Endothelial cell of umbilical vein (primary cell): ENCODE measurements around the gene VAC14. TPM values are rescaled to one million over a fixed set of nuclear protein-coding genes. Genes with fewer than 3 reads are reported as not detected.

Source experiments
- BruUV-seq: library from RNA; stranded (reverse); fragments of 400-500 nt; replicated peaks from 2 replicates; lab custom pipeline; 2021; lab: Mats Ljungman, UMichigan
- CTCF ChIA-PET: fragments of 300-600, 350-600 bp; sonication (Branson Sonifier 250); formaldehyde crosslinking; loops from one replicate; lab custom pipeline; 2021; ENCODE audit warnings: antibody characterized with exemption, inconsistent platforms; lab: Charles Lee
- POLR2A ChIA-PET: fragments of 300-600, 350-600 bp; sonication (Branson Sonifier 250); formaldehyde crosslinking; loops from one replicate; lab custom pipeline; 2021; ENCODE audit warnings: antibody characterized with exemption, inconsistent platforms; lab: Charles Lee
- DNase-seq: peaks from one replicate; pipeline ENCODE4 v3.0.0-alpha.2; 2011; ENCODE audit warnings: low read depth, low spot score
- FAIRE-seq: peaks from 2 replicates; lab custom pipeline; 2011; peaks lifted over from hg19 to GRCh38; lab: Jason Lieb, UNC
- H2AFZ ChIP-seq: 2 replicates; pipeline ENCODE4 v1.6.0; 2012; ENCODE audit warnings: low read depth, low read length, control low read depth, inconsistent platforms
- H3K27ac ChIP-seq: 2 replicates; pipeline ENCODE4 v1.5.1; 2011; ENCODE audit warnings: low read depth, mild to moderate bottlenecking, control low read depth, low read length, moderate library complexity; ENCODE audit not compliant: insufficient read depth
- H3K27me3 ChIP-seq, 2 experiments: 2 replicates each; pipeline versions ENCODE4 v1.6.0 to v1.6.1; 2011; ENCODE audit warnings: low read length in 2 of 2, mixed read lengths in 1 of 2; ENCODE audit not compliant: control insufficient read depth in 2 of 2, insufficient read depth in 2 of 2
- H3K36me3 ChIP-seq, 2 experiments: 2 replicates in 1 of 2; 3 replicates in 1 of 2; pipeline ENCODE4 v1.5.1; 2011; ENCODE audit warnings: low read length in 2 of 2, mild to moderate bottlenecking in 1 of 2, moderate library complexity in 1 of 2; ENCODE audit not compliant: control insufficient read depth in 2 of 2, insufficient read depth in 2 of 2; ENCODE audit errors: extremely low read depth in 1 of 2
- H3K4me1 ChIP-seq: 3 replicates; pipeline ENCODE4 v1.5.1; 2011; ENCODE audit warnings: mild to moderate bottlenecking, low read length; ENCODE audit not compliant: control insufficient read depth, insufficient read depth; ENCODE audit errors: extremely low read depth
- H3K4me2 ChIP-seq: 2 replicates; pipeline ENCODE4 v1.6.1; 2011; ENCODE audit warnings: low read length, control low read depth, mixed read lengths; ENCODE audit not compliant: insufficient read depth
- H3K4me3 ChIP-seq, 3 experiments: fragments of 200-600 bp in 1 of 3; sonication (generic), shearing (Covaris generic) in 1 of 3; replicated peaks in 1 of 3; 2 replicates each; pipeline ENCODE4 v1.5.1; 2011 to 2016; ENCODE audit warnings: control low read depth in 3 of 3, low read length in 3 of 3, mild to moderate bottlenecking in 2 of 3, inconsistent platforms in 1 of 3, low read depth in 1 of 3, moderate library complexity in 1 of 3; ENCODE audit not compliant: insufficient read depth in 1 of 3
- H3K79me2 ChIP-seq: 2 replicates; pipeline ENCODE4 v1.6.0; 2012; ENCODE audit warnings: low read length, inconsistent platforms; ENCODE audit not compliant: control insufficient read depth, insufficient read depth
- H3K9ac ChIP-seq: replicated peaks from 2 replicates; pipeline ENCODE3; 2011; ENCODE audit warnings: low read length, control low read depth; ENCODE audit not compliant: insufficient read depth; ENCODE audit errors: extremely low read depth
- H3K9me1 ChIP-seq: replicated peaks from 3 replicates; pipeline ENCODE4 v1.6.0; 2011; ENCODE audit warnings: mild to moderate bottlenecking, low read length; ENCODE audit not compliant: control insufficient read depth, insufficient read depth; ENCODE audit errors: extremely low read depth
- H3K9me3 ChIP-seq: replicated peaks from 2 replicates; pipeline ENCODE4 v1.5.1; 2012; ENCODE audit warnings: low read length, inconsistent platforms; ENCODE audit not compliant: control insufficient read depth, insufficient read depth
- H4K20me1 ChIP-seq: replicated peaks from 2 replicates; pipeline ENCODE3; 2011; ENCODE audit warnings: mild to moderate bottlenecking, low read length; ENCODE audit not compliant: control insufficient read depth, insufficient read depth; ENCODE audit errors: extremely low read depth
- CTCF ChIP-seq, 2 donors: IDR thresholded peaks; 1 replicate in 1 of 2; 2 replicates in 1 of 2; pipeline ENCODE4 v1.5.1; 2011; ENCODE audit warnings: low read length in 2 of 2, mild to moderate bottlenecking in 2 of 2, moderate library complexity in 2 of 2, control low read depth in 1 of 2, inconsistent platforms in 1 of 2, low read depth in 1 of 2; ENCODE audit not compliant: insufficient read depth in 1 of 2; ENCODE audit errors: extremely low read depth in 1 of 2
- EZH2 ChIP-seq: IDR thresholded peaks from 2 replicates; pipeline ENCODE4 v1.6.1; 2012; ENCODE audit warnings: borderline replicate concordance, low read depth, mild to moderate bottlenecking, moderate library complexity, low read length, inconsistent platforms; ENCODE audit not compliant: severe bottlenecking
- GATA2 ChIP-seq: IDR thresholded peaks from 2 replicates; pipeline ENCODE4 v1.7.0; 2011; ENCODE audit warnings: low read depth, mild to moderate bottlenecking, moderate library complexity, mixed read lengths, low read length; ENCODE audit not compliant: insufficient read length, insufficient read depth
- MAX ChIP-seq: IDR thresholded peaks from 2 replicates; pipeline ENCODE4 v1.6.1; 2011; ENCODE audit not compliant: insufficient read depth, insufficient read length
- MYC ChIP-seq: IDR thresholded peaks from one replicate; pipeline ENCODE4 v1.6.1; 2011; ENCODE audit warnings: mild to moderate bottlenecking, low read depth, low read length
- POLR2A ChIP-seq: IDR thresholded peaks from 2 replicates; pipeline ENCODE4 v1.6.1; 2012; ENCODE audit warnings: low read depth, mild to moderate bottlenecking, control low read depth, low read length
- POLR2AphosphoS5 ChIP-seq: IDR thresholded peaks from 2 replicates; pipeline ENCODE4 v1.6.1; 2012; ENCODE audit warnings: low read depth, mild to moderate bottlenecking, control low read depth, low read length, moderate library complexity; ENCODE audit not compliant: insufficient read depth
- dilution Hi-C: fragments of 300-500 bp; cut with MboI; formaldehyde crosslinking; loops from one replicate; pipeline ENCODE4 v1.15.0; 2019; ENCODE audit warnings: low sequenced_read_pairs; ENCODE audit not compliant: extremely low pct_ligation_motif_present
- intact Hi-C: fragments of 100-400 bp; cut with micrococcal nuclease; formaldehyde crosslinking; loops from one replicate; pipeline ENCODE4 v1.10.0; 2022
- polyA plus RNA-seq, 4 experiments: library from polyadenylated mRNA; depleted of rRNA in 3 of 4; stranded (reverse) in 3 of 4; unstranded in 1 of 4; fragments of >200 nt; gene quantifications; 2 replicates each; pipeline versions ENCODE4 v1.2.1 to v1.2.3, GENCODE V29; 2011 to 2012; ENCODE audit warnings: missing spikeins in 1 of 4
- total RNA-seq: library from RNA; stranded (reverse); gene quantifications from 2 replicates; pipeline ENCODE4 v1.2.3, GENCODE V29; 2021

The VAC14 gene
- total and polyA plus RNA-seq, 2 donors (not counting 3 experiments of a cell fraction or from before 2014, with no cell fraction given): 37.6 to 57.9 TPM

- no peak for TF ChIP-seq POLR2A
- no peak for TF ChIP-seq EZH2
- TF ChIP-seq POLR2AphosphoS5: no peak
- TF ChIP-seq MAX: no peak
- no peak for TF ChIP-seq MYC
- no peak for TF ChIP-seq GATA2
- no peak for TF ChIP-seq CTCF (IDR thresholded peaks at IDR 0.05; ENCODE audit: extremely low read depth in 1 of 2, insufficient read depth in 1 of 2, low read depth in 1 of 2, low read length in 2 of 2)
- dilution Hi-C loops: no loop called here
- ChIA-PET CTCF (interaction anchor here (1.1 kb wide), 1 partner anchor 27 kb away, joined by 3 read pairs; no protein-coding TSS in a partner anchor), POLR2A (no interaction called here)
- DNase-seq: no peak
- intact Hi-C loops: no loop called here
- Histone ChIP-seq H3K9ac (no peak overlapping the region), H3K36me3 (peaks cover 0 to 11% of the 10 kb centered on the region in 2 experiments), H3K9me1 (no peaks in the 10 kb centered on the region), H4K20me1 (no peaks in the 10 kb centered on the region), H3K4me2 (no peak overlapping the region), H3K4me3 (no peak overlapping the region), H3K9me3 (no peaks in the 10 kb centered on the region), H3K27ac (no peak overlapping the region), H3K79me2 (no peaks in the 10 kb centered on the region), H2AFZ (no peak overlapping the region), H3K27me3 (no peaks in the 10 kb centered on the region), H3K4me1 (peaks cover 3% of the 10 kb centered on the region)
- FAIRE-seq: no peak
- BruUV-seq: no TSS peak
These were observed 36.3 kb downstream of the VAC14 start for GRCh38 chr16:70764632-70765031.
